Fibroblast of skin of right quadriceps (primary cell): Measurements from ENCODE around the gene GPC6.

ENCODE experiments used
- DNase-seq: peaks from one replicate; pipeline ENCODE4 v3.0.0-alpha.2; 2013

Gene GPC6

GRCh38 chr13:94073007-94073744, 846.6 kb downstream of the GPC6 start:
- peak; percentile 92 for DNase-seq

GRCh38 chr13:94079876-94080275, 853.3 kb downstream of the GPC6 start:
- DNase-seq = peak; percentile 87

- no peak for DNase-seq
These were observed 853.9 kb downstream of the GPC6 start for GRCh38 chr13:94080527-94080926.

- no peak for DNase-seq
These were observed 860.5 kb downstream of the GPC6 start for GRCh38 chr13:94087100-94087499.

GRCh38 chr13:94088742-94089141, 862.1 kb downstream of the GPC6 start:
- DNase-seq = no peak

- DNase-seq = no peak
These were observed 864.3 kb downstream of the GPC6 start for GRCh38 chr13:94090773-94091480.

GRCh38 chr13:94093652-94094315, 867.2 kb downstream of the GPC6 start:
- DNase-seq = peak; percentile 85

GRCh38 chr13:94109715-94110374, 883.2 kb downstream of the GPC6 start:
- peak; percentile 39 for DNase-seq

- peak; percentile 96 for DNase-seq
These were observed 885.6 kb downstream of the GPC6 start for GRCh38 chr13:94112227-94112626.

- peak; percentile 17 for DNase-seq
These were observed 886.1 kb downstream of the GPC6 start for GRCh38 chr13:94112731-94113130.

- no peak for DNase-seq
These were observed 886.6 kb downstream of the GPC6 start for GRCh38 chr13:94113245-94113644.

GRCh38 chr13:94114166-94114565, 887.6 kb downstream of the GPC6 start:
- no peak for DNase-seq

GRCh38 chr13:94115054-94115453, 888.4 kb downstream of the GPC6 start:
- no peak for DNase-seq

- DNase-seq = no peak
These were observed 892.8 kb downstream of the GPC6 start for GRCh38 chr13:94119360-94119936.

GRCh38 chr13:94120878-94121277, 894.3 kb downstream of the GPC6 start:
- no peak for DNase-seq

GRCh38 chr13:94121686-94122085, 895.1 kb downstream of the GPC6 start:
- DNase-seq = peak; percentile 74

GRCh38 chr13:94122300-94122915, 895.8 kb downstream of the GPC6 start:
- no peak for DNase-seq

- no peak for DNase-seq
These were observed 897.0 kb downstream of the GPC6 start for GRCh38 chr13:94123557-94123956.

- DNase-seq = no peak
These were observed 901.8 kb downstream of the GPC6 start for GRCh38 chr13:94128430-94128829.

- DNase-seq = no peak
These were observed 902.9 kb downstream of the GPC6 start for GRCh38 chr13:94129490-94129894.

- no peak for DNase-seq
These were observed 912.2 kb downstream of the GPC6 start for GRCh38 chr13:94138831-94139230.

- peak; percentile 17 for DNase-seq
These were observed 912.9 kb downstream of the GPC6 start for GRCh38 chr13:94139393-94139995.
